Bronchial epithelial cell (primary cell): ENCODE results near the gene CHAC2. TPM values are rescaled to one million over a fixed set of nuclear protein-coding genes. Genes with fewer than 3 reads are reported as not detected.

Experiments used
- DNase-seq: peaks from one replicate; pipeline ENCODE4 v3.0.0-alpha.2; 2010; ENCODE audit warnings: low read depth
- FAIRE-seq: peaks from 2 replicates; lab custom pipeline; 2011; peaks lifted over from hg19 to GRCh38; lab: Jason Lieb, UNC
- H3K27me3 ChIP-seq: 2 replicates; pipeline ENCODE4 v1.5.1; 2011; ENCODE audit warnings: low read length; ENCODE audit not compliant: control insufficient read depth, insufficient read depth
- H3K36me3 ChIP-seq: 2 replicates; pipeline ENCODE4 v1.5.1; 2011; ENCODE audit warnings: low read length; ENCODE audit not compliant: control insufficient read depth, insufficient read depth
- H3K4me3 ChIP-seq: 2 replicates; pipeline ENCODE4 v1.5.1; 2011; ENCODE audit warnings: mild to moderate bottlenecking, low read depth, low read length, control low read depth
- CTCF ChIP-seq: IDR thresholded peaks from 2 replicates; pipeline ENCODE4 v1.5.1; 2011; ENCODE audit warnings: mild to moderate bottlenecking, moderate library complexity, low read length, control low read depth, inconsistent platforms; ENCODE audit not compliant: insufficient read depth, severe bottlenecking
- total RNA-seq: library from RNA; depleted of rRNA; stranded (reverse); fragments of >200 nt; gene quantifications from 2 replicates; pipeline ENCODE4 v1.2.1, GENCODE V29; 2014

CHAC2 gene
- total RNA-seq, 1 donor from 2014 or later: 5.0 TPM

GRCh38 chr2:53768242-53768542, 588 bp downstream of the CHAC2 start:
- no peaks in the 10 kb centered on the region for H3K27me3 ChIP-seq
- DNase-seq: no peak
- FAIRE-seq: no peak
- H3K36me3 ChIP-seq: no peaks in the 10 kb centered on the region
- H3K4me3 ChIP-seq: peak overlapping the region; percentile 81
- TF ChIP-seq CTCF: no peak

- TF ChIP-seq CTCF: no peak
- DNase-seq (no peak), FAIRE-seq (no peak)
- Histone ChIP-seq H3K36me3 (no peaks in the 10 kb centered on the region), H3K4me3 (no peak overlapping the region), H3K27me3 (no peaks in the 10 kb centered on the region)
These were observed 1.8 kb downstream of the CHAC2 start for GRCh38 chr2:53769318-53769945.

GRCh38 chr2:53770264-53770663, 2.7 kb downstream of the CHAC2 start:
- Histone ChIP-seq H3K27me3 (no peaks in the 10 kb centered on the region), H3K4me3 (no peak overlapping the region), H3K36me3 (no peaks in the 10 kb centered on the region)
- peak; percentile 79 for DNase-seq
- TF ChIP-seq CTCF: no peak
- FAIRE-seq: no peak

- H3K27me3 ChIP-seq: no peaks in the 10 kb centered on the region
- FAIRE-seq (no peak), DNase-seq (no peak)
- H3K36me3 ChIP-seq: no peaks in the 10 kb centered on the region
- H3K4me3 ChIP-seq: no peak overlapping the region
- TF ChIP-seq CTCF: no peak
These were observed 9.5 kb downstream of the CHAC2 start for GRCh38 chr2:53777134-53777533.

- Histone ChIP-seq H3K36me3 (no peaks in the 10 kb centered on the region), H3K27me3 (no peaks in the 10 kb centered on the region), H3K4me3 (no peak overlapping the region)
- no peak for FAIRE-seq
- no peak for TF ChIP-seq CTCF
- DNase-seq: no peak
These were observed 11.0 kb downstream of the CHAC2 start for GRCh38 chr2:53778536-53779162.

GRCh38 chr2:53780056-53780455, 12.5 kb downstream of the CHAC2 start:
- FAIRE-seq (no peak), DNase-seq (no peak)
- Histone ChIP-seq H3K36me3 (no peaks in the 10 kb centered on the region), H3K27me3 (no peaks in the 10 kb centered on the region), H3K4me3 (no peak overlapping the region)
- TF ChIP-seq CTCF: no peak
